RWPE2 (cell line): Measurements from ENCODE around the gene ADAT1.

Source experiments
- ATAC-seq: fragments of 200-7000 bp; cut with Tn5 transposase; 3 replicates; pipeline ENCODE4 v1.9.1; 2021; ENCODE audit warnings: low read depth
- DNase-seq: peaks from one replicate; pipeline ENCODE4 v3.0.0-alpha.2; 2020; ENCODE audit warnings: low spot score
- H3K27ac ChIP-seq: fragments of 450-650 bp; 2 replicates; pipeline ENCODE4 v1.5.1; 2017; ENCODE audit warnings: mild to moderate bottlenecking; ENCODE audit not compliant: poor library complexity, severe bottlenecking
- H3K27me3 ChIP-seq: fragments of 250-450 bp; sonication (Bioruptor Pico); 2 replicates; pipeline ENCODE4 v1.5.1; 2021; ENCODE audit warnings: mild to moderate bottlenecking, moderate library complexity; ENCODE audit not compliant: insufficient read depth, poor library complexity, severe bottlenecking
- H3K36me3 ChIP-seq: fragments of 250-450 bp; sonication (Bioruptor Pico); 2 replicates; pipeline ENCODE4 v1.5.1; 2020; ENCODE audit warnings: low read depth, mild to moderate bottlenecking, moderate library complexity
- H3K4me1 ChIP-seq: fragments of 250-450 bp; sonication (Bioruptor Pico); 2 replicates; pipeline ENCODE4 v1.5.1; 2021; ENCODE audit warnings: mild to moderate bottlenecking, moderate library complexity; ENCODE audit not compliant: insufficient read depth, poor library complexity, severe bottlenecking
- H3K4me3 ChIP-seq: fragments of 250-450 bp; sonication (Bioruptor Pico); 2 replicates; pipeline ENCODE4 v1.5.1; 2021; ENCODE audit warnings: mild to moderate bottlenecking, moderate library complexity; ENCODE audit not compliant: severe bottlenecking
- H3K9me3 ChIP-seq: fragments of 250-450 bp; sonication (Bioruptor Pico); 2 replicates; pipeline ENCODE4 v1.5.1; 2021; ENCODE audit warnings: mild to moderate bottlenecking, moderate library complexity; ENCODE audit not compliant: severe bottlenecking
- TF ChIP-seq, protein P1 (sequence below): fragments of 450-650 bp; IDR thresholded peaks from one replicate; pipeline ENCODE4 v1.5.1; 2017; ENCODE audit warnings: mild to moderate bottlenecking, moderate library complexity; ENCODE audit not compliant: poor library complexity, severe bottlenecking

Gene ADAT1

GRCh38 chr16:75567911-75568310 is 55.2 kb downstream of the ADAT1 start:
- no peak overlapping the region for H3K4me3 ChIP-seq
- no peak for ATAC-seq
- H3K4me1 ChIP-seq, result no peaks in the 10 kb centered on the region
- no peaks in the 10 kb centered on the region for H3K27me3 ChIP-seq
- TF ChIP-seq, protein P1, sequence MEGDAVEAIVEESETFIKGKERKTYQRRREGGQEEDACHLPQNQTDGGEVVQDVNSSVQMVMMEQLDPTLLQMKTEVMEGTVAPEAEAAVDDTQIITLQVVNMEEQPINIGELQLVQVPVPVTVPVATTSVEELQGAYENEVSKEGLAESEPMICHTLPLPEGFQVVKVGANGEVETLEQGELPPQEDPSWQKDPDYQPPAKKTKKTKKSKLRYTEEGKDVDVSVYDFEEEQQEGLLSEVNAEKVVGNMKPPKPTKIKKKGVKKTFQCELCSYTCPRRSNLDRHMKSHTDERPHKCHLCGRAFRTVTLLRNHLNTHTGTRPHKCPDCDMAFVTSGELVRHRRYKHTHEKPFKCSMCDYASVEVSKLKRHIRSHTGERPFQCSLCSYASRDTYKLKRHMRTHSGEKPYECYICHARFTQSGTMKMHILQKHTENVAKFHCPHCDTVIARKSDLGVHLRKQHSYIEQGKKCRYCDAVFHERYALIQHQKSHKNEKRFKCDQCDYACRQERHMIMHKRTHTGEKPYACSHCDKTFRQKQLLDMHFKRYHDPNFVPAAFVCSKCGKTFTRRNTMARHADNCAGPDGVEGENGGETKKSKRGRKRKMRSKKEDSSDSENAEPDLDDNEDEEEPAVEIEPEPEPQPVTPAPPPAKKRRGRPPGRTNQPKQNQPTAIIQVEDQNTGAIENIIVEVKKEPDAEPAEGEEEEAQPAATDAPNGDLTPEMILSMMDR, result no peak
- no peak for DNase-seq
- peaks cover 58% of the 10 kb centered on the region for H3K36me3 ChIP-seq
- H3K9me3 ChIP-seq, result no peaks in the 10 kb centered on the region
- no peak overlapping the region for H3K27ac ChIP-seq

- no peaks in the 10 kb centered on the region for H3K9me3 ChIP-seq
- H3K4me1 ChIP-seq, result no peaks in the 10 kb centered on the region
- H3K4me3 ChIP-seq, result peak overlapping the region; percentile 71
- H3K36me3 ChIP-seq, result peaks cover 47% of the 10 kb centered on the region
- no peak for ATAC-seq
- H3K27ac ChIP-seq, result peak overlapping the region; percentile 20
- no peak for DNase-seq
- H3K27me3 ChIP-seq, result no peaks in the 10 kb centered on the region
- TF ChIP-seq, protein P1, result no peak
These were observed 56.3 kb downstream of the ADAT1 start for GRCh38 chr16:75566758-75567255.

- TF ChIP-seq, protein P1, result no peak
- peak; percentile 78 for DNase-seq
- no peaks in the 10 kb centered on the region for H3K4me1 ChIP-seq
These were observed 56.9 kb downstream of the ADAT1 start, which contains the start of gene GABARAPL2 for GRCh38 chr16:75566040-75566757. TSS of gene GABARAPL2 (plus strand) at chr16:75566379. CDS start at chr16:75566487, 108 bp downstream.

DNA sequence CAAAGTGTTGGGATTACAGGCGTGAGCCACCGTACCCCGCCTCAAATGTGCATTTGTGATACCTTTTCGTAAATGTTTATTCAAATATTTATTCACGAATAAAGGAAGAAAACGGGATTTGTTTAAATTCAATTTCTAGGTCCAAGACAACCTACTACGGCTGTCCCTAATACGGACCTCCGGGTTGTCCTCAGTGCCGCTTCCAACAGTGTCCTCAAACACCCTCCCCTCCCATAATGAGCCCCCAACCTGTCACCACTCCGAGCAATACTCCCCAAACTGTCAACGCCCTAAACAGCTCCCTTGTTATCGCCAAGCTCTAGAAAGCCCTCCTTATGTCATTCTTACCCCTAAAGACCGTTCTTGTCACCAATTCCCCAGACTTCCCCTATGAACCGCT is 57.4 kb downstream of the ADAT1 start:
- Histone ChIP-seq H3K36me3 (peaks cover 37% of the 10 kb centered on the region), H3K27me3 (no peaks in the 10 kb centered on the region), H3K9me3 (no peaks in the 10 kb centered on the region), H3K4me1 (no peaks in the 10 kb centered on the region), H3K4me3 (peak overlapping the region; percentile 71), H3K27ac (peak overlapping the region; percentile 20)
- ATAC-seq, result peak; percentile 1; the same call in 1 of the 3 replicates
- TF ChIP-seq, protein P1, result no peak
- DNase-seq, result no peak

More at GRCh38 chr16:75566040-75566757, 56.9 kb downstream of the ADAT1 start, which contains the start of gene GABARAPL2:
- ATAC-seq, result peak; percentile 66
- Histone ChIP-seq H3K36me3 (peaks cover 42% of the 10 kb centered on the region), H3K9me3 (no peaks in the 10 kb centered on the region), H3K27me3 (no peaks in the 10 kb centered on the region), H3K4me3 (peak within 1 kb of the TSS; percentile 71), H3K27ac (peak within 1 kb of the TSS; percentile 20)
